CD4-positive, CD25-positive, alpha-beta regulatory T cell (primary cell): ENCODE measurements around the gene EXOSC10. TPM values are rescaled to one million over a fixed set of nuclear protein-coding genes. Genes with fewer than 3 reads are reported as not detected.
"Not testable (repeated sequence)": the region's sequence is repeated elsewhere in the genome, so short reads cannot be mapped to it uniquely, and the experiment has no call there.

ENCODE experiments used
- ATAC-seq, 2 donors: fragments of 150-1000 bp; cut with Tn5 transposase; one replicate each; pipeline ENCODE4 v1.10.0; 2021; ENCODE audit warnings: low read depth in 2 of 2, moderate number of reproducible peaks in 2 of 2, moderate library complexity in 1 of 2
- DNase-seq, 3 donors: peaks; one replicate each; pipeline versions ENCODE4 v3.0.0 to v3.0.0-alpha.2; 2012 to 2022; ENCODE audit warnings: mixed read lengths in 1 of 3
- H3K27ac ChIP-seq: one replicate; pipeline ENCODE4 v1.7.0; 2013; ENCODE audit warnings: mild to moderate bottlenecking, low read length; ENCODE audit not compliant: insufficient read depth, poor library complexity, severe bottlenecking
- H3K27me3 ChIP-seq: one replicate; pipeline ENCODE4 v1.7.0; 2013; ENCODE audit warnings: low read length; ENCODE audit not compliant: control insufficient read depth, insufficient read depth
- H3K36me3 ChIP-seq: one replicate; pipeline ENCODE4 v1.7.0; 2013; ENCODE audit warnings: mild to moderate bottlenecking, low read length, moderate library complexity; ENCODE audit not compliant: control insufficient read depth, insufficient read depth
- H3K4me1 ChIP-seq: 2 replicates; pipeline ENCODE4 v1.7.0; 2013; ENCODE audit warnings: mild to moderate bottlenecking, low read length; ENCODE audit not compliant: insufficient read depth, control insufficient read depth, poor library complexity, severe bottlenecking
- H3K4me3 ChIP-seq: one replicate; pipeline ENCODE4 v1.7.0; 2013; ENCODE audit warnings: low read depth, mild to moderate bottlenecking, low read length, moderate library complexity
- H3K9me3 ChIP-seq, 2 experiments: 1 replicate in 1 of 2; 2 replicates in 1 of 2; pipeline ENCODE4 v1.7.0; 2013; ENCODE audit warnings: low read length in 2 of 2, mild to moderate bottlenecking in 1 of 2, moderate library complexity in 1 of 2; ENCODE audit not compliant: control insufficient read depth in 2 of 2
- H3K27ac Mint-ChIP-seq, 3 donors: one replicate each; pipeline ENCODE4 v1.8.0; 2020 to 2022; ENCODE audit warnings: mild to moderate bottlenecking in 3 of 3, mixed read lengths in 3 of 3, moderate library complexity in 2 of 3
- H3K27me3 Mint-ChIP-seq: one replicate; pipeline ENCODE4 v1.8.0; 2022; ENCODE audit warnings: mild to moderate bottlenecking, mixed read lengths
- H3K36me3 Mint-ChIP-seq: one replicate; pipeline ENCODE4 v1.8.0; 2020; ENCODE audit warnings: mixed read lengths
- H3K4me1 Mint-ChIP-seq, 4 donors: one replicate each; pipeline ENCODE4 v1.8.0; 2020 to 2022; ENCODE audit warnings: mixed read lengths in 4 of 4, mild to moderate bottlenecking in 1 of 4
- H3K4me3 Mint-ChIP-seq, 4 donors: one replicate each; pipeline ENCODE4 v1.8.0; 2020 to 2022; ENCODE audit warnings: mild to moderate bottlenecking in 4 of 4, mixed read lengths in 4 of 4, moderate library complexity in 3 of 4
- H3K9me3 Mint-ChIP-seq, 7 donors: one replicate each; pipeline ENCODE4 v1.8.0; 2020 to 2022; ENCODE audit warnings: mixed read lengths in 7 of 7, mild to moderate bottlenecking in 3 of 7, moderate library complexity in 2 of 7
- polyA plus RNA-seq, 4 donors: library from polyadenylated mRNA; unstranded; fragments of 300-500 nt; fragmentation: Illumina TruSeq; gene quantifications; one replicate each; pipeline ENCODE4 v1.2.3, GENCODE V29; 2021
- total RNA-seq: library from RNA; stranded (reverse); gene quantifications from one replicate; pipeline ENCODE4 v1.2.3, GENCODE V29; 2022

Gene EXOSC10
- total and polyA plus RNA-seq, 5 donors from 2014 or later: 37.0 to 81.7 (median 40.7) TPM

DNA sequence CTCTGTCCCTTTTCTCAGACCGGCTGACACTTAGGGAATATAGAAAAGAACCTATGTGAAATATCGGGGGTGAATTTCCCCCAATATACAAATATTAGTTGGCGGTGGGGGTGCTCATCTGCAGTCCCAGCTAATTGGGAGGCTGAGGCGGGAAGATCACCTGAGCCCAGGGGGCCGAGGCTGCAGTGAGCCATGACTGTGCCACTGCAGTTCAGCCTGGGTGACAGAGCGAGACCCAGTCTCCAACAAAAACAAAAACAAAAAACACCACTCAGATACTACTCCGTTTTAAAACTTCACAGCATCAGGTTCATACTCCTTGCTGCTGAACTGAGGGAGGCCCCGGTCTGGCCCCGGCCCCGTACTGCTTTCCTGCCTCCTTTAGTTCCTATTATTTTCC is 5.9 kb upstream of the EXOSC10 start:
- no peak overlapping the region for H3K27ac ChIP-seq
- Mint-ChIP-seq H3K4me3 (no peak overlapping the region), H3K27me3 (no peaks in the 10 kb centered on the region), H3K27ac (no peak overlapping the region), H3K36me3 (peaks cover 30% of the 10 kb centered on the region), H3K4me1 (peaks cover 0 to 2% (median 0%) of the 10 kb centered on the region in 4 donors), H3K9me3 (no peaks in the 10 kb centered on the region)
- no peaks in the 10 kb centered on the region for H3K27me3 ChIP-seq
- H3K36me3 ChIP-seq: peaks cover 43% of the 10 kb centered on the region
- no peak overlapping the region for H3K4me3 ChIP-seq
- no peaks in the 10 kb centered on the region for H3K9me3 ChIP-seq
- DNase-seq (no peak), ATAC-seq (no peak)
- H3K4me1 ChIP-seq: no peaks in the 10 kb centered on the region

DNA sequence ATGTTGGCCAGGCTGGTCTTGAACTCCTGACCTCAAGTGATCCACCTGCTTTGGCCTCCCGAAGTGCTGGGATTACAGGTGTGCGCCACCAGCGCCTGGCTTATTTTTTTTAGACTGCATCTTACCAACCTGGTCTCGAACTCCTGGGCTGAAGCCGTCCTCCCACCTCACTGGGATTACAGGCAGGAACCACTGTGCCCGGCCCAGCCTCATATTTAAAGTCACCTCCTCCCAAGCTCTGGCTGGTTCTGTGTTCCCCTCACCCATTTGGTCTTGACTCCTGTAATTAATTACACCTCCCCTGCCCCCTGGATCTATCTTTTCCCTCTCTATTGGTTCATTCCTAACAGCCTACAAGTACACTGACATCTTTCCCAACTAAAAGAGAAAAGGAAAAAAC is 1.7 kb upstream of the EXOSC10 start:
- Histone ChIP-seq H3K9me3 (no peaks in the 10 kb centered on the region), H3K27me3 (no peaks in the 10 kb centered on the region), H3K36me3 (peaks cover 15% of the 10 kb centered on the region), H3K27ac (no peak overlapping the region), H3K4me1 (peaks cover 15% of the 10 kb centered on the region), H3K4me3 (no peak overlapping the region)
- ATAC-seq: no peak
- DNase-seq: no peak
- Mint-ChIP-seq H3K4me3 (peak overlapping the region; percentile 50 to 84 (median 61)), H3K9me3 (no peaks in the 10 kb centered on the region), H3K27me3 (no peaks in the 10 kb centered on the region), H3K27ac (peak overlapping the region in 1 of 3 donors; percentile 56), H3K36me3 (peaks cover 6% of the 10 kb centered on the region), H3K4me1 (peaks cover 7 to 22% (median 11%) of the 10 kb centered on the region in 4 donors)

DNA sequence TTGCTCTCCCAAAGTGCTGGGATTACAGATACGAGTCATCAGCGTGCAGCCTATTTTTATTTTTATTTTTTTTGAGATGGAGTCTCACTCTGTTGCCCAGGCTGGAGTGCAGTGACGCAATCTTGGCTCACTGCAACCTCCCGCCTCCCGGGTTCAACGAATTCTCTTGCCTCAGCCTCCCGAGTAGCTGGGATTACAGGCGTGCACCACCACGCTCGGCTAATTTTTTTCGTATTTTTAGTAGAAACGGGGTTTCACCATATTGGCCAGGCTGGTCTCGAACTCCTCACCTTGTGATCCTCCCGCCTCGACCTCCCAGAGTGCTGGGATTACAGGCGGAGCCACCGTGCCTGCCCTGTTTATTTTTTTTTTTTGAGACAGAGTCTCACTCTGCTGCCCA is 1.1 kb upstream of the EXOSC10 start:
- Mint-ChIP-seq H3K4me3 (peak overlapping the region; percentile 50 to 97 (median 96)), H3K4me1 (peaks cover 7 to 22% (median 11%) of the 10 kb centered on the region in 4 donors)
- ATAC-seq: not testable (repeated sequence)

DNA sequence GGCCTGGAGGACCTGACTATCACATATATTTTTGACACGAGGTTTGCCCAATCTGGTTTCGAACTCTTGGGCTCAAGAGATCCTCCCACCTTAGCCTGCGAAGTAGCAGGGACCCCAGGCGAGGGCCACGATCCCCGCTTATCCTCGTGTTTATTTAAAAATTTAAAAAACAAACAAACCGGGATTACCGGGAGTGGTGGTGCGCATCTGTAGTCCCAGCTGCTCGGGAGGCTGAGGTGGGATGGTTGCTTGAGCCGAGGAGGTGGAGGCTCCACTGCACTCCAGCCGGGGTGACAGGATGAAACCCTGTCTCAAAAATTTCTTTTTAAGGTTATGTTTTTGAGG is 452 bp upstream of the EXOSC10 start:
- Histone ChIP-seq H3K9me3 (no peaks in the 10 kb centered on the region), H3K27me3 (no peaks in the 10 kb centered on the region), H3K4me3 (peak overlapping the region; percentile 92), H3K27ac (peak overlapping the region; percentile 73), H3K36me3 (peaks cover 17% of the 10 kb centered on the region), H3K4me1 (peaks cover 15% of the 10 kb centered on the region)
- peak overlapping the region; percentile 91 to 97 (median 96) for H3K4me3 Mint-ChIP-seq
- H3K27me3 Mint-ChIP-seq: no peaks in the 10 kb centered on the region
- H3K36me3 Mint-ChIP-seq: peaks cover 7% of the 10 kb centered on the region
- H3K9me3 Mint-ChIP-seq: no peaks in the 10 kb centered on the region
- DNase-seq (no peak), ATAC-seq (no peak)
- peak overlapping the region; percentile 96 to 98 (median 96) for H3K27ac Mint-ChIP-seq
- peaks cover 7 to 22% (median 11%) of the 10 kb centered on the region in 4 donors for H3K4me1 Mint-ChIP-seq

More for the DNA sequence above, 1.1 kb upstream of the EXOSC10 start:
- not testable (repeated sequence) for DNase-seq, H3K27me3 Mint-ChIP-seq, H3K27me3 ChIP-seq, H3K9me3 Mint-ChIP-seq, H3K27ac Mint-ChIP-seq, H3K36me3 Mint-ChIP-seq, H3K27ac ChIP-seq, H3K4me3 ChIP-seq, H3K9me3 ChIP-seq
- Histone ChIP-seq H3K4me1 (peaks cover 15% of the 10 kb centered on the region), H3K36me3 (peaks cover 15% of the 10 kb centered on the region)

DNA sequence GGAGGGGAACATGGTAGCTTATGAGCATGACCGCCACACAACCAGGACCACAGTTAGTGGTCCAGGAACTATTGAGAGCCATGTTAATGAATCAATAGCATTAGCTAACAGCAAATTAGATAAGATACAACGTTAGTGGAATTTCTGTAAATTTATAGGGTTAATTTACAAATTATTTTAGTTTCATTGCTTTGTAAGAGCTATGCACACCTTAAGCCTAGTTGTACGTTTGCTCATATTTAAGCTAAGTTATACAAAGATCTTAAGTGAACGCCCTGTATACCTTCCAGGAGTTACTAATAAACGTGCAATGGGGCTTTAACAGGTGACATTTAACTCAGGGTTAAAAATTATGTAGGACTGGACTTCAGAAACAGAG is 749 bp downstream of the EXOSC10 start:
- Mint-ChIP-seq H3K27me3 (no peaks in the 10 kb centered on the region), H3K36me3 (peaks cover 7% of the 10 kb centered on the region), H3K9me3 (no peaks in the 10 kb centered on the region), H3K27ac (peak overlapping the region; percentile 92 to 98 (median 96)), H3K4me3 (peak overlapping the region; percentile 91 to 97 (median 96)), H3K4me1 (peaks cover 7 to 22% (median 11%) of the 10 kb centered on the region in 4 donors)
- Histone ChIP-seq H3K27me3 (no peaks in the 10 kb centered on the region), H3K27ac (peak overlapping the region; percentile 73), H3K4me3 (peak overlapping the region; percentile 92), H3K36me3 (peaks cover 24% of the 10 kb centered on the region), H3K9me3 (no peaks in the 10 kb centered on the region), H3K4me1 (peaks cover 15% of the 10 kb centered on the region)
- ATAC-seq: no peak
- no peak for DNase-seq

DNA sequence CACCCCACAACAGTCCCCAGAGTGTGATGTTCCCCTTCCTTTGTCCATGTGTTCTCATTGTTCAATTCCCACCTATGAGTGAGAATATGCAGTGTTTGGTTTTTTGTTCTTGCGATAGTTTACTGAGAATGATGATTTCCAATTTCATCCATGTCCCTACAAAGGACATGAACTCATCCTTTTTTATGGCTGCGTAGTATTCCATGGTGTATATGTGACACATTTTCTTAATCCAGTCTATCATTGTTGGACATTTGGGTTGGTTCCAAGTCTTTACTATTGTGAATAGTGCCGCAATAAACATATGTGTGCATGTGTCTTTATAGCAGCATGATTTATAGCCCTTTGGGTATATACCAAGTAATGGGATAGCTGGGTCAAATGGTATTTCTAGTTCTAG is 15.9 kb downstream of the EXOSC10 start:
- ATAC-seq, H3K27ac Mint-ChIP-seq, H3K4me1 ChIP-seq, H3K27ac ChIP-seq, H3K27me3 Mint-ChIP-seq, H3K27me3 ChIP-seq, DNase-seq, H3K9me3 Mint-ChIP-seq, H3K4me3 Mint-ChIP-seq, H3K4me3 ChIP-seq, H3K4me1 Mint-ChIP-seq, H3K9me3 ChIP-seq: not testable (repeated sequence)
- peaks cover 53% of the 10 kb centered on the region for H3K36me3 ChIP-seq
- peaks cover 61% of the 10 kb centered on the region for H3K36me3 Mint-ChIP-seq

DNA sequence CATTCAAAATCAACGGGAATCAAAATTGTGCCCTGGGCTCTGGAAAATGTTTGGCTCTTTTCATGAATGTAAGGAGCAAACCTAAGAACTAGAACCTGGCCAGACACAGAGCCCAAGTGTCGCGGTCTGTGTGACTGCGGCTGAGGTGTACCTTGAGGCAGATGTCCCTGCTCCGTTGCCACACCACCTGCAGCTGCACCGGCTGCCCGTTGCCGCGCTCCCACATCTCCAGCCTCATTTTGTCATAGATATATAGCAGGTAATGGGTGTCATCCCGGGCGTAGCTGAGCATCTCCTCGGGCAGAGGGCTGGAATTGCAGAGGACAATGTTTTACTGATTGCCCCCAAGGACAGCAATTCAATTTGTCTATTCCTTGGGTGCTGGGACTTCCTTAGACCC is 18.7 kb downstream of the EXOSC10 start:
- Histone ChIP-seq H3K27ac (no peak overlapping the region), H3K4me1 (no peaks in the 10 kb centered on the region), H3K9me3 (no peaks in the 10 kb centered on the region), H3K4me3 (no peak overlapping the region), H3K27me3 (no peaks in the 10 kb centered on the region), H3K36me3 (peaks cover 58% of the 10 kb centered on the region)
- ATAC-seq (no peak), DNase-seq (no peak)
- no peaks in the 10 kb centered on the region for H3K4me1 Mint-ChIP-seq
- H3K27ac Mint-ChIP-seq: no peak overlapping the region
- no peaks in the 10 kb centered on the region for H3K9me3 Mint-ChIP-seq
- no peaks in the 10 kb centered on the region for H3K27me3 Mint-ChIP-seq
- H3K36me3 Mint-ChIP-seq: peaks cover 50% of the 10 kb centered on the region
- H3K4me3 Mint-ChIP-seq: no peak overlapping the region

DNA sequence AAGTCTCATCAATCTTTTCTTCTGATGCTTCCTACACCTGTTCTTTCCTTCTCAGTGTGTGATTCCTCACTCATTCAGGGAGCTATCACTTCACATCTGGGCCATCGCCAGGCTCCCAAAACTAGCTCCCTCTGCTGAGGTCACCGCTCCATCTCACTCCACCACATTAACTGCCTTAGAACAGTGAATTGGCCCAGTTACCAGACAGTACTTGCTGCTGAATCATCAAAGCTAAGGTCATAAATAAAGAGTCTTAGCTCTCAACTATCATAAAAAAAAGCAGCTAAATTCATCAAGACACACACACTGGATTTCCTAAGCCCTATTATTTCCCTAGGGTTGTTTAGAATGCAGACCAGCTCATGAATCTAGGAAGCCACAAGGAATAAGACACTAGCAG is 21.0 kb downstream of the EXOSC10 start:
- peaks cover 76% of the 10 kb centered on the region for H3K36me3 ChIP-seq
- no peak for ATAC-seq
- H3K27me3 ChIP-seq: no peaks in the 10 kb centered on the region
- Mint-ChIP-seq H3K4me3 (no peak overlapping the region), H3K36me3 (peaks cover 49% of the 10 kb centered on the region), H3K27ac (no peak overlapping the region), H3K27me3 (no peaks in the 10 kb centered on the region), H3K9me3 (no peaks in the 10 kb centered on the region), H3K4me1 (no peaks in the 10 kb centered on the region)
- no peaks in the 10 kb centered on the region for H3K4me1 ChIP-seq
- DNase-seq: no peak
- no peak overlapping the region for H3K4me3 ChIP-seq
- H3K9me3 ChIP-seq: no peaks in the 10 kb centered on the region
- no peak overlapping the region for H3K27ac ChIP-seq
